Middle frontal gyrus (tissue), 1 donor: ENCODE results near the gene PEX5.
"Not testable (repeated sequence)": the region's sequence is repeated elsewhere in the genome, so short reads cannot be mapped to it uniquely, and the experiment has no call there.

Experiments
- DNase-seq: peaks from one replicate; pipeline ENCODE4 v3.0.0-alpha.2; 2015; ENCODE audit warnings: low spot score; ENCODE audit errors: extremely low spot score

PEX5 gene

DNA sequence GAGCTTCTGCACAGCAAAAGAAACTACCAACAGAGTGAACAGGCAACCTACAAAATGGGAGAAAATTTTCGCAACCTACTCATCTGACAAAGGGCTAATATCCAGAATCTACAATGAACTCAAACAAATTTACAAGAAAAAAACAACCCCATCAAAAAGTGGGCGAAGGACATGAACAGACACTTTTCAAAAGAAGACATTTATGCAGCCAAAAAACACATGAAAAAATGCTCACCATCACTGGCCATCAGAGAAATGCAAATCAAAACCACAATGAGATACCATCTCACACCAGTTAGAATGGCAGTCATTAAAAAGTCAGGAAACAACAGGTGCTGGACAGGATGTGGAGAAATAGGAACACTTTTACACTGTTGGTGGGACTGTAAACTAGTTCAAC is 24.3 kb downstream of the PEX5 start:
- not testable (repeated sequence) for DNase-seq

DNA sequence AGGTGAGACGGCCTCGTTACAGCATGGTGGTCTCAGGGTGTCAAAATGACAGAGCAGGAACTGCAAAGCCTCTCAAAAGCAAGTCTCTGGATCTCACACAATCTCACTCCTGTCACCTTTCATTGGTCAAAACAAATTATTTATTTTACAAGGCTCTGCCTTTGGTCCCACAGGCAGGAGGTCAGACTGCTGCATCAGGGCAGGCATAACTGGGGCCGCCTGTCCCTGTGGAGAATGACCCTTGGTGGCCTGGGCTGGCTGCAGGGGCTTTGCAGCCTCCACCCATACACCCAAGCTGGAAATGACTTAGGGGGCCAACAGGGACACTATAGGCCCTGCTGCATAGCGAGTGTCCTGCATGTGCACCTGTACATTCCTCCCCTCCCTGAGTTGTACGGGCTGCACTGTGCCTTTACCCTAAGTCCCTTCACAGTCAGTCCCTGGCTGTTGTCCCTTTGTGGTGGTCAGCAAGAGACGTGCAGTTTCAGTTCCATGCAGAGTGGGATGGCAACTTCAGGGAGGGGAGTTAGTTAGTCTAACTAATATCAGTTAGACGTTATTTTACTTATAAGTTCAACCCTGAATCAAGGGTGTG is 28.1 kb downstream of the PEX5 start:
- DNase-seq: no peak

DNA sequence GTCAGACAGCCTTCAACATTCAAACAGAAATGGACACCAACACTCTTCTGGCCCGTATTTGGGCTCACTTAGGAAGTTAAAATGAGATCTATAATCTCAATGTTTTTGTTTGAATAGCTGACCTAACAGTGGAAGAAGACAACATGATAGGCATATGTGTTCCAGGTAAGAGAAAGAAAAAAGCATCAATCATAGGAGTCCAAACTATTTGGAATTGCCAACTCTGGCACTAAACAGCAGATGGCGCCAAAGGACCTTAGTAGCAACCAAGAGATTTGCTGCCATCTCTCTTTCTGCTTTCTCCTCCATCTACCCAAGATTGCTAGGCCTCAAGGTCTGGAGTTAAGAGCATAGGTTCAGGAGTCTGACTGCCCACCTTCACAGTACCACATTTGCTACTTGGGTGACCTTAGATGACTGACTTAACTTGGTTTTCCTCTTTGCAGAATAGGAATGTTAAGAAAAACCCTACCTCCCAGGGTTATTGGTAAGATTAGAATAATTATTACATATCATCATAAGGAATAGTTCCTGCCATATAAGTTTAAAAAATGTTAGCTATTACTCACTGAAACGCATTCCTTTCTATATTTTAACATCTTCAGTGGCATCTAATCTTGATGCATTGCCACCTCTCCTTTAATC is 30.2 kb downstream of the PEX5 start:
- peak; percentile 67 for DNase-seq

DNA sequence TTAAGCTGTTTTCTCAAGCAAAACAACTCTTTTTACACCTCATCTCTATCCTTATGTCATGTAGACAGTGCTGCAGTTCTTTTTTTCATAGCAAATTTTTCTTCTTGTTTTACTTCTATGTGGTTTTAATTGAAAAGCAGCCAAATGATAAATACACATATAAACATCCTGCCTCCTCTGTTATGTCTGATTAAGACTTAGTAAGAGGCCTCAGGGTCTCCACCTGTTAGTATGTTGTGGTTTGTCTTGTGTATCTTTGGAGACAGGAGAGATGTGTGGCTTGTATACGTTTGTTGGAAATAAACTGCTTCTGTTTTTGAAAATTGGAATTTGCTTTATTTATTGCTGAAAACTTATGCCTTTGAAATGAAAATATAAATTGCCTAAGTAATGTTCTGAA is 32.0 kb downstream of the PEX5 start:
- no peak for DNase-seq

DNA sequence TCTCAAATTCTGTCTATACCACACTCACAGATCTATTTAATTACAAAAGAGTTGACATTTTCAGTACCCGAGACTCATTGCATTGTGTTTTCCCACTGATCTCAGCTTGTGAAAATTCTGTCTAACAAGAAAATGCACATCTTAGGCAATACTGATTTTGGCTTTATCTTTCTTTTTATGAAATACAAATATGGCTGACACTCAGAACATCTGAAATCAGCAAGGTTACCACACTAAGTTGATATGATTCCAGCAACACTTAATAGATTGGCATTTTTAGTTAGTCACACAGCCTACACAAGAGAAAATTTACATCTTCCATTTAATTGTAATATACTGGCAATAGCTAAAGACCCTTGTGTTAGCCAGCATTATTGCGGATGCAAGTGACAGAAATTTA is 40.3 kb downstream of the PEX5 start:
- DNase-seq: no peak

DNA sequence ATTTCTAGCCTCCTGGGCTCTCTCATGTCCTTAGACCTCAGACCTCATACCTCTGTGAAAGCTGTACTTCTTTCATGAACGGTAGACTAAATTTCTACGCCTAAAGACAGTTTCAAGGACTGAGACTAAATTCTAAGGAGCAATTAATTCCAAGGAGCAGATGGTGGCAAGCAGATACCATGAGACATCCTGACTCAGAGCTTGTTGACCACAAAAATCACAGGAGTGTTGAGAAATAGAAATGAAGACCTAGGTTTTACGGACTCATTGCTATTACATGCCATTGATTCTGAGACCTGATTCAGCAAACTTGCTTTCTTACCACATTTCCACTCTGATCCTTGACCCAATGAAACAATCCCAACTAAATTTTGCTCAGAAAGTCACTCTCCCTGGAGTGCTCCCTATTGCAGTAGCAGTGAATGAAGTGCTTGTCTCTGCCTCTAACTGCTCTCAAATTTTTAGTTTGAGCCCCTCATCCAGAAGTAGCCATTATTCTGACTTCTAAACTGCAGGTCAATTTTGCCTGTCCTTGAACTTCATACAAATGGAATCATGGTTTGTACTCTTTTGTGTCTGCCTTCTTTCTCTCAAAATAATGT is 52.0 kb downstream of the PEX5 start:
- DNase-seq: no peak

DNA sequence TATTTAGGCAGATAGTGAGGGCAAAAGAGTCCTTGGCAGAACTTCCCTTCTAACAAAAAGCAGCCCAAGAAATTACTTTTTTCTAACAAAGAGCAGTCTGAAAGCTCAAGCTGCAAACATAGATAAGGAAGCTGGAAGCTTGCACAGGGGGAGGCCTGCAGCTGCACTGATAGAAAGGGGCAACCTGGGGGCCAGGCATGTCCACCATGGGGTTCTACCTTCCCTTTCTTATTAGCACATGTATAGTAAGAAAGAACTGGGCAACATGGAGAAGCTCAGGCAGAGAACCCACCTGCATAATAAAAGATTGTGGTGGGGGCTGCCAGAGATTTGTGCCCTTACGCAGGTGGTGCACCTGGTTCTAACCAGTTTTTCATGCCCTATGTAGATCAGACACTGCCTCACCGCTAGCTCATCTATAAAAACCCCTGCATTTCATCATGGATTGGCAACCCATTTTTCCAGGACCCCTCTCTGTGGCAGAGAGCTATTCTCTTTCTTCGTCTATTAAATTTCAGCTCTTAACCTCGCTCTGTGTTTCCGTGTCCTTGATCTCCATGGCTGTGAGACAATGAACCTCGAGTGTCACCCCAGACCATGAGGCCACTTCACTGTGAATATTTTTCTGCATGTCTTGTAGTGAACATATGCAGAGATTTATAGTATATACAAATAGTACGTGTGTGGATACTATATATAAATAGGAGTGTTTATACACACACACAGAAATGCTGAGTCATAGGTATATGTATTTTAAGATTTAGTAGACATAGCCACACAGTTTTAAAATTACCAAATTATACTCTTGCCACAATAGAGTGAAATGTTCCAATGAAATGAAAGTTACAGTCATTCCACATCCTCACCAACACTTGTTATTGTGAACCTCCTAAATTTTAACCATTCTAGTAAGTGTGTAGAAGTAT is 53.0 kb downstream of the PEX5 start:
- DNase-seq: no peak

GRCh38 chr12:7251328-7251996 is 62.0 kb downstream of the PEX5 start:
- not testable (repeated sequence) for DNase-seq

- DNase-seq: no peak
Observed at GRCh38 chr12:7259060-7259459, 69.6 kb downstream of the PEX5 start.
